ENCODE measurements around the gene DAND5.

- no peak for TF ChIP-seq MAX (CRISPR knock-in tag; IDR thresholded peaks at IDR 0.05)
- TF ChIP-seq POLR2H (tag; IDR thresholded peaks at IDR 0.05; ENCODE audit: low read depth), result no peak
- TF ChIP-seq ZNF3 (CRISPR knock-in tag; IDR thresholded peaks at IDR 0.05), result no peak
- TF ChIP-seq CTCF (IDR thresholded peaks at IDR 0.05 in 2 of 3, conservative IDR thresholded peaks at IDR 0.05 in 1 of 3; ENCODE audit: insufficient read depth in 2 of 3, low read depth in 1 of 3, low read length in 3 of 3), result no peak
- TF ChIP-seq FOXJ3 (CRISPR knock-in tag; IDR thresholded peaks at IDR 0.05), result no peak
Measured at GRCh38 chr19:12986726-12987125, 17.4 kb downstream of the DAND5 start.

Data from K562 (cell line).